Activated T-cell treated with anti-CD3 and anti-CD28 coated beads, Interleukin-2, amount 50 U/mL, for 1 hour (primary cell): ENCODE data around the gene PPOX.

Experiments
- DNase-seq: peaks from one replicate; pipeline ENCODE4 v3.0.0-alpha.2; 2020

Gene PPOX

DNA sequence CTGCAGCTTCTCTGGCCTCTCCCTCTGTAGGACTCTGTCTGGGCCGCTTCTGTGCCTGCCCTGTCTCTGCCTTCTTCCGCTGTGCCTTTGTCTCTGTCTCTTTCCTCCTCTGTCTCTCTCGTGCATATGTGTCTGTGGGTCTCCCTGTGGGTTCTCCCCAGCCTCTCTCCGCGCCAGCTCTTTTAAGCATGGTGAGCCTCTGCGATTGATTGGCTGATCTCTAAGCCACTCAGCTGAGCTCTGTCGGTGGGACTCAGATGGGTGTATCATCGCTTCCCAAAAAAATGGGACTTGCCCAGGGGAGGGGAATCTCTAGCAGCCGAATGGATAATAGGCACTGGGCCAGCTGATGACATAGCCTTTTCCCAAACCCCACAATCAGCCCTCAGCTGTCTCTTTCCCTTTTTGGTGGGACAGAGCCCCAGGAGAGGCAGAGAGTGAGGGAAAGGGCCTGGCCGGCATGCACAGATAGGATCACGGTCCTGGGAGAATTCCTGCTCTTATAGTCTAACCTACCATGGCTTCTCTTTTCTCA is 32.7 kb downstream of the PPOX start, which contains the start of gene ADAMTS4:
Gene ADAMTS4, minus strand, starts transcription at position 158 of the 535 bp plus-strand sequence. CDS start 427 bp downstream, outside the sequence.
- DNase-seq, result no peak

DNA sequence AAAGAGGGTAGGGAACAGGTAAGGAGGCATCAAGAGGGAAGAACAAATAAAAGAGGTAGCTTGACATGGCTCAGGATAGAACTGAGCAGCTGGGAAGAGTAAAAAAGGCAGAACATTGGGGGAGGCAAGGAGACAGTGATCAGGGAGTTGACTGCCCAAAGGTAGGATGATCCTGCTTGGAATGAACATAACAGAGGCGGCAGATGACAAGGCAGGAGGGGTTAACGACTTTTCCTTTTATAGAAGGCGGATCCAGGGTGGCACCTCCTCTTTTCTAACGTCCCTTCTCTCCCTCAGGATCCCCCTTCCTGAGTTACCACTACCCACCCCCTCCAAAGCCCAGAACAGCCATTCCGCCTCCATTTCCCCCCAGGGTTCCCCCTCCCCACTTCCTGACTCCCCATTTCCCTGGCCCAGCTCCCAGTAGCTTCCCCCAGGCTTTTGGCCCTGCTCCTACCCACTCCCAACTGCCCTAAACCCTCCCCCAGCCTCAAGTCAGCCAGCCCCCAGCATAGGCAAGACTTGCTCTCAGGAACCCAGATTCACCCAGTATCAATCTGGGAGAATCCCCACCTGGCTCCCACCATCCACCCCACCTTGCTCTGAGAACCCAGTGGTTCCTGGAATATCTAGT is 33.4 kb downstream of the PPOX start:
- no peak for DNase-seq

DNA sequence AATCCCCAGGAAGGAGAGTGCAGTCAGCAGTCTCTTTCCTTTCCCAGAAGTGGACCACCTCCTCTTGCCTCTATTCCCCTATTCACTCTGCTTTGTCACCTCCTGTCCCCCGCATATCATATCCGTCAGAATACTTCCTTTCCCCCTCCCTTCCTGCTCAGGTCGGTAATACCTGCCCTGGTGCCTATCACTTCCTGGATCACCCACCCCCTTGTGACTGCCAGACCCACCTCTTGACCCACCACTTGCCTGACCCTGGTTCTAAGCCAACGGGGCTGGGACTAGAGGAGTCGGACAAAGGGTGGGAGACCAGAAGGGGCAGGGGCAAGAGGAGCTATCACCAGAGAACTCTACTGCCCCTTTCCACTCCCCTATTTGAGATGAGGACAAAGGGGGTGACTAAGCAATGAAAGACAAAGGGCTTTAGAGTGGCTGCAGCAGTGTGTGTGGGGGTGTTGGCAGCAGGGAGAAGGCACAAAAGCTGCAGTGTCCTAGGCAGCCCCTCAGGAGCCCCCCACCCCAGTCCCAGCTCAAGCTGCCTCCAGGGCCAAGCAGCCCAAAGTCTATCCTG is 34.3 kb downstream of the PPOX start:
- no peak for DNase-seq

DNA sequence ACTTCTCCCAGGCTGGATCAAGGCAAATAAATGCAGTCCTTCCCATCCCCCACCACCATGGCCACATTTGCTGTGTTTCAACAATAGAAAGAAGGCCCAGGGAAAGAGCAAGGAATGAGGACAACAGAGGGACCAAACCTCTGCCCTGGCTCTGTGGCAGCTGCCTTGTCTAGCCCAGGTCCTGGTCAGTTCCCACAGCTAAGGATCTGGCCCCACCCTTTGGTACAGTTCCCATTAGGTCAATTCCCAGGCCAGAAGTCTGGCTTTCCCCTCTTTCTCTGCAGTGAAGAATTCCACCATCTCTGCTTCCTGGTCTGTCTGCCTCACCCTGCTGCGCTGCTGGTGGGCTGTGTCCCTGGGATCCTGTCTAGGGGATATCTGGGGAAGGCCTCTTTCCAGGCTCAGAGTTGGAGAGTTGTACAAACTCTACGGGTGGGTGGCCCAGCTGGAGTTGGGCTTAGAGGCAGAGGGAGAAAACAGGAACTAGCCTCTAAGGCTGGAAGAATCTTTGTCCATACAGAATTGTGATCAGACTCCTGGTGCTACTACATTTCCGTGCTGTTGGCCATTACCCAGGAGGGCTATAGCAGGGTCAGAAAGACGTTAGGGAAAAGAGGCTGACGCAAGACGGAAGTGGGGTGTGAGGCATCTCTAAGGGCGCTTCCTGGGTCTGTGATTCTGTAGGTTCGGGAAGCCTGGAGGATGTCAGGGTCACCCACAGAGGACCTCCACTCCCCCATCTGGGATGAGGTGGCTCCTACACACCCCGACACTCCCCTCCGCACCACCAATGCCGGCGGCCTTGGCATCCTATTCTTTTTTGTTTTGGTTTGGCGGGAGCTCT is 35.0 kb downstream of the PPOX start:
- DNase-seq, result no peak

DNA sequence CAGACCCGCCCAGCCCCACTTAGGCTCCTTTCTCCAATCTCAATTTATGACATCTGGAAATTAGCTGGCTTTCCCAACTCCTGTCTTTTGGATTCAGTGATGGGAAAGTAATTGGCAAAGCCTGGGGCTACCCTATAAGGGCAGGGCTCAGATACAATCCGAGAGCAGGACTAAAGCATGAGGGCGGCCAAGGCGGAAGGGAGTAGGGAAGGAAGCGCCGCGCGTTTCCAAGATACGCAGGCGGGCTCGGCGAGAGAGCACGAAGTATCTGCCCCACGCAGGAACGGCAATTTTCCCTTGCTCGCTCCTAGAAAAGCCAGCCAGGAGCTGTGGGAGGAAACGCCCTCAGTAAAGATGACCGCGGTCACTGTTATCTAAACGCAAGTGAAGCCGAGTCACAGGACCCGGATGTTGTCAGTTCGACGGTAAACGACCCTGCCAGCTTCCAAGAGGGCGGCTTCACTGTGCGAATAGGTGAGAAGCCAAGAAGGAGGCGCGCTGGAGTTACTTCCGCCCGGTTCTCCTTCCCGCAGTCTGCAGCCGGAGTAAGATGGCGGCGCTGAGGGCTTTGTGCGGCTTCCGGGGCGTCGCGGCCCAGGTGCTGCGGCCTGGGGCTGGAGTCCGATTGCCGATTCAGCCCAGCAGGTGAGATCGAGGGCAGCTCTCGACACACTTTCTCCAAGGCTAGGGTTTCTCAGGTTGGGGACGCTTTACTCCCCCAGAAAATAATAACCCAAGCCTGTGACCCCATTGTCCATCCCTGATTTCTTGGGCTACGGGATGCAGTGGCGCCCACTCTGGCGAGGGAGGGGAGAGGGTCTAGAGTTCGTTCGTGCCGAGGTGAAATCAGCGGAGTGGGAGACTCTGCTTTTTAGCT is 35.8 kb downstream of the PPOX start, which contains the start of gene NDUFS2:
Gene NDUFS2, plus strand, starts transcription at position 532 of the 877 bp plus-strand sequence. Its CDS starts 19 bp downstream, at position 551.
- peak; percentile 91 for DNase-seq

DNA sequence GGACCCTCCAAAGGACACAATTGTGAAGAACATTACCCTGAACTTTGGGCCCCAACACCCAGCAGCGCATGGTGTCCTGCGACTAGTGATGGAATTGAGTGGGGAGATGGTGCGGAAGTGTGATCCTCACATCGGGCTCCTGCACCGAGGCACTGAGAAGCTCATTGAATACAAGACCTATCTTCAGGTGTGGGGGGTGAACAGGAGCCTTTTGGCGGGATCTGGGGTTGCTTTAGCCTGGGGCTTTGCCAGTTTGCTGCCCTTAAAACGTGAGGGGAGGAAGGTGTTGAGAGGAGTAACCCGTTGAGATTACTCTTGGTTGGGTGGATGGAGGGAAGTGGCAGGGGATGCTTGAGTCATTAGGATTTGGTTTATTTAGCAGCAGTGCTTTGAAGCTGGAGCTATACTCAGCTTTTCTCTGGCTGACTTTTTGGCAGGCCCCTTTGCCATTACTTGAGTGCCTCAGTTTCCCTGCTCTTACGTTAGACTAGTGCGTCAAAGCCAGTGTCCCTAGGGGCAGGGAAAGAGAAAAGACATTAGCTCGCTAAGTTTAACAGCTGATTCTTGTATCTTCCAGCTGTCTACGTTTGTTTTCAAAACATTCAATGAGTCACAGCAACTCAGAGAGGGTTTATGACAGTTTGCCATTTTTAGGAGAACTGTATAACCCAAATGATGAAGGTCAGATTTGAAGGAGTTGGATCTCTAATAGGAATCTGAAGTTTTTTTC is 40.4 kb downstream of the PPOX start:
- DNase-seq, result no peak

DNA sequence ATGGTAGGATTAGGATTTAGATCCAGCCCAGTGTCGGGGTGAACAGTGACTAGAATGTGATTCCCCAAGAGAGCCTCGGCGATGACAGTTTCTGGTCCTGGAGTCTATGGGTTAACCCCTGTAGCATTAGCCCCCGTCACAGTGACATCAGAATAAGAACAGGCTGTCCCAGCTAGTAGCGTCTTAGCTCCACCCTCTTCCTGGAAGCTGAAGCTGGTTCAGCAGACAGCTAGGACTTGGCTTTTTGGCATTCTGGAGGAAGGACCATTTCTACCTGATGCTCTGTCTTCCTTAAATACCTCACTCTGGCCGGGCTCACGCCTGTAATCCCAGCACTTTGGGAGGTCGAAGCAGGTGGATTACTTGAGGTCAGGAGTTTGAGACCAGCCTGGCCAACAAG is 40.9 kb downstream of the PPOX start:
- no peak for DNase-seq

DNA sequence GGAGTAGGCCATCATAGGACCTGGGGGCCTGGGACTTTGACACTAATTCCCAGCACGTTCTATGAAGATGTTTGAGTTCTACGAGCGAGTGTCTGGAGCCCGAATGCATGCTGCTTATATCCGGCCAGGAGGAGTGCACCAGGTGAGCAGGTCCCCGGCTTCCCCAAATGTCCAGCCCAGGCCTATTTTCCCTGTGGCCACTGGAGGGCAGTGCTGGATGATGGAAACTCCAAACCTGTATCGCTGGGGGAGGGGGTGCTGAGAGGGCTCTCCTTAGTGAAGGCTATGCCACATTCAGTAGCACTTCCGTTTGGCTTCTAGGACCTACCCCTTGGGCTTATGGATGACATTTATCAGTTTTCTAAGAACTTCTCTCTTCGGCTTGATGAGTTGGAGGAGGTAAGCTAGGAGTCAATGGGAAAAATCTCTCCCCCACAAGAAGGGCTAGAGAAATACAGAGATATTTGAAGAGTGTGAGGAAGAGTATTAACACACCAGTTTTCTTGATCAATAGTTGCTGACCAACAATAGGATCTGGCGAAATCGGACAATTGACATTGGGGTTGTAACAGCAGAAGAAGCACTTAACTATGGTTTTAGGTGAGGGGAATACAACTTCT is 43.7 kb downstream of the PPOX start:
- peak; percentile 72 for DNase-seq

DNA sequence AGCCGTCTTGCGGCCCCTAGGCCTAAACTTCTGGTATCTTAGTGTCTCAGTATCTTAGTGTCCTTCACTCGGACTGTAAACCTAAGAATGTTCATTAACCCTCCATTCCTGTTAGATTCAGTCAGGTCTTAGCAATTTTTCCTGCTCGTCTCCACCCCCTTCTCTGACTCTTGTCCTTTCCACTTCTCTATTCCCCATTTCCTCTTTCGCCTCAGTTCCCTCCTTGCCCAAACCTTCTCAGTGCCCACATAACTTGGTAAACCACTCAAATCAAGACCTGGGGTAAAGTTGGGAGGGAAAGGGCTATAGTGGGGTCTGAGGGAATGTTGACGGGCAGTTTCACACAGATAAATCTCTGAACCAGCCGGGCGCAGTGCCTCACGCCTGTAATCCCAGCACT is 48.1 kb downstream of the PPOX start:
- no peak for DNase-seq

DNA sequence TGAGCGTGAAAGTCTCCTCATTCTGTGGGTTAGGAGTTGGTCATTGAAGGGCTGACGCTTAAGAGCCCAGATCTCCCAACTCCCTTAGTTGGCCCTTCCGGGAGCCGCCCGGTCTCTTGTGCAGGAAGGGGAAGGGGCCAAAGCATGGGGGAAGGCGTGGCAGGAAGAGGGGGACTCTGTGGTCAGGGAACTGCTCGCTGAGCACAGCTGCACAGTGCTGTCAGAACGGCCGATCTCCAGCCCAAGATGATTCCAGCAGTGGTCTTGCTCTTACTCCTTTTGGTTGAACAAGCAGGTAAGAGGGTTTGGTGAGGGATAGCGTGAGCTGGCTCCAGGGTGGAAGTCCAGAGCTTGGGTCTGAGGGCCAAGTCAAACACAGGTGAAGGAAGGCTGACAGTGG is 48.9 kb downstream of the PPOX start, which contains the start of gene FCER1G:
Gene FCER1G, plus strand, starts transcription at position 220 of the 400 bp plus-strand sequence. Its CDS starts 27 bp downstream, at position 247.
- DNase-seq, result no peak

DNA sequence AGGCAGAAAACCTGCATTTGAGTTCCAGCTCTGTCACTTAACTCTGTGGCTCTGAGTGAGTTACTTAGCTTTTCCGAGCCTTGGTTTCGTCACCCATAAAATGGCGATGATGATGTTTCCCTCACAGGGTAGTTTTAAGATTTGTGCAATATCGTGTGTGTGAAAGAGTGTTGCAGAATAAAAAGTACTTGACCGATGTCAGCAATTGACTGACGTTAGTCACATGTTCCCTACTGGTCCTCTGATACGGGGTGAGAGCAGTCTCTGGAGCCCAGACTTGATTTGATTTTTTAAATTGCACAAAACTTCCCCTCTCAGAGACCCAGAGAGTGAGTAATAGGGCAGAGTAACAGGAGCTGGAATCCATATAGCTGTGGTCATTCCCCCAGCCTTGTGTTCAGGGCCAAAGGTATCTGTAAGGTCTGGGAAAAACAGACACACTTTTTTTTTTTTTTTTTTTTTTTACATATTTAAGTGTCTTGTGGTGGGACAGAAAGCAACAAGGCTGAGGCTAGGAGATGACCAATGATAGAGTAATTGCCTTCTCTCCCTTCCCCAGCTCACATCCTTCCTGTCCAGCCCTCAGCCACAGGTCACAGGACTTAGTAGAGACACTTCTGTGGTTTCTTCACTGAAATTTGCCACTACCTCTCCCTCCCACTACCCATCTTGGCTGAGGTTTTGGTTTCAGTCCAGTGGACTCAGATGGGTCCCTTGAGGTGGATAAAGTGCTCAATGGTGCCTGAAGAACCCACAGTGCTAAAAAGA is 50.9 kb downstream of the PPOX start:
- DNase-seq, result no peak

DNA sequence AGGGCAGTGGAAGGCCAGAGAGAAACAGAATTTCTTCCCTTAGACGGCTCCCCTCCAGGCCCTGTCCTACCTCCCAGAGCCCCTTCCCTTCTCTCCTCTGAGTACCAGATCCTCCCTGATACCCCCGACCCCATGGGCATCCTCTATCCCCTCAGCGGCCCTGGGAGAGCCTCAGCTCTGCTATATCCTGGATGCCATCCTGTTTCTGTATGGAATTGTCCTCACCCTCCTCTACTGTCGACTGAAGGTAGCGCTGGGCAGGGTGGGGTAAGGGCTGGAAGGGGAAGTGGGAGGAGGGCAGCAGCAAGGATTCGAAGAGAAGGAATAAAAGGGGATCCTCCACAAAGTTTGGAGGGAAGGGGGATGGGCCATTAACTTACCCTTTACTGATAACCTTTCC is 51.6 kb downstream of the PPOX start:
- no peak for DNase-seq

DNA sequence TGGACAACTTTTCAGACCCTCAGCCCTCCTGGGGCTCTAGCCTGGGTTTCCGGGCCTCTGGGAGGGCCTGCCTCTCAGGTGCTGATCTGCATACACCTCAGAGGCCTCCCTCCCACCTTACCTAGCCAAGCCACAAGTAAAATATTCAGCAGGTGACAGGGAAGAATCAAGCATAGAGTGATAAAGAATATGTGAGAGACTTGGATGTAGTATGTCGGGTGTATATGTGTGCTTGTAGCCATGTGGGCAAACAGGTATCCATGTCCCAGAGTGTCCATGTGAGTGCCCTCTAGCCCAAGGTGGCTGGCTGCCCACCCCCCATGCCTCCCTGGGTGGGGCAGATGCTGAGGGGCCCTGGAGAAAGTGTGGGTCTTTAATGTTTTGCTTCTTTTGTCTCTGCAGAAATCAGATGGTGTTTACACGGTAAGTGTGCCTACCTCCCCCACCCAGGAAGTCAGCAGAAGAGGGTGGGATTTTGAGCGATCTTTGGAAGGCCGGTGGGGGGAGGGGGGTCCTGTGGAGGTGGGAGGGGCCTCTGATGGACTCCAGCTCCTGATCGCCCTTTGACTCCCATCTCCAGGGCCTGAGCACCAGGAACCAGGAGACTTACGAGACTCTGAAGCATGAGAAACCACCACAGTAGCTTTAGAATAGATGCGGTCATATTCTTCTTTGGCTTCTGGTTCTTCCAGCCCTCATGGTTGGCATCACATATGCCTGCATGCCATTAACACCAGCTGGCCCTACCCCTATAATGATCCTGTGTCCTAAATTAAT is 52.3 kb downstream of the PPOX start:
- DNase-seq, result no peak

DNA sequence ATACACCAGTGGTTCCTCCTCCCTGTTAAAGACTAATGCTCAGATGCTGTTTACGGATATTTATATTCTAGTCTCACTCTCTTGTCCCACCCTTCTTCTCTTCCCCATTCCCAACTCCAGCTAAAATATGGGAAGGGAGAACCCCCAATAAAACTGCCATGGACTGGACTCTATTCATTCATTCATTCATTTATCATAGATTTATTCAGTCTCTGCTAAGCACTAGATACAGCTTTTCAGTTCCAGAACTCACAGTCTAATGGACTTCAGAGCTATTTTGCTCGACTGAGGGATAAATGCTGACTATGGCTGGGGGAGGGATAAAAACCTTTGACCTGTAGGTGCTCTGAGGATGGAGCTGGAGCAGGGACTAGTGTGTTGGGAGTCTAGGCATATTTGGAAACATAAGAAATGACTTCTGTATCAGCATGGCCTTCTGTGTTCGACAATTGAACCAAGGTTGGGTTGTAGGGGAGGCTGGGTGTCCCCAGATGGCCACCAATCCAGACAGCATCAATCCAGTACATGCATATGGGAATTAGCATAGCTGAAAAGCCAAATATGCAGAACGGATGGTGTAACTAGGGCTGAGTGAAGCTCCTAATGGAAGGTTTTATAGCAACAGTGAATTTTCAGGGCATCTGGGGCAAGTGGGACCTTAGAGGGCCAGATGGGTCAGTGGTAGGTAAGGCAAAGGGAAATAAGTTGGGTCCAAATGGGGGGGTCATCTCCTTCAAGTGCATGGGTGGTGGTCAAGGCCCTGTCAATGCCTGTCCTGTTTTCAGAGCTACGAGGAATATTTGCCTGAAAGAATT is 53.1 kb downstream of the PPOX start:
- no peak for DNase-seq

DNA sequence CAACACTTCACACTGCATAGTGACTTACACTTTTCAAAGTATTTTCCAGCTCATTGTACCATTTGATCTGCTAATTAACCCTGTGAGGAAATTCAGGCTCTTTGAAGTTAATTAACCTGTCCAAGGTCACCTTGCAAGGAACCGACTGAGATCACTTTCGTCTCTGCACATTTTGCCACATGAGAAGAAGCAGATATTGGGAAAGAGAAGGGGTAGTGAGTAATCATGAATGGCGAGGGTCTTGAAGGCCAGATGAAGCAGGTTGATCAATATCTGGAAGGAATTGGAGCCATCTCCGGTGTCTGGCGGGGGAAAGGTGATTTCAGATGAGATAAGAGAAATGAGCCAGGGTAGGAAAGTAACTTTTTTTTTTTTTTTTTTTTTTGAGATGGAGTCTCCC is 53.8 kb downstream of the PPOX start:
- no peak for DNase-seq
